ENCODE measurements around the gene TMEM267. TPM values are rescaled to one million over a fixed set of nuclear protein-coding genes. Genes with fewer than 3 reads are reported as not detected.

TMEM267 gene
- total RNA-seq, 4 donors from 2014 or later: 3.0 to 13.5 (median 11.9) TPM

DNA sequence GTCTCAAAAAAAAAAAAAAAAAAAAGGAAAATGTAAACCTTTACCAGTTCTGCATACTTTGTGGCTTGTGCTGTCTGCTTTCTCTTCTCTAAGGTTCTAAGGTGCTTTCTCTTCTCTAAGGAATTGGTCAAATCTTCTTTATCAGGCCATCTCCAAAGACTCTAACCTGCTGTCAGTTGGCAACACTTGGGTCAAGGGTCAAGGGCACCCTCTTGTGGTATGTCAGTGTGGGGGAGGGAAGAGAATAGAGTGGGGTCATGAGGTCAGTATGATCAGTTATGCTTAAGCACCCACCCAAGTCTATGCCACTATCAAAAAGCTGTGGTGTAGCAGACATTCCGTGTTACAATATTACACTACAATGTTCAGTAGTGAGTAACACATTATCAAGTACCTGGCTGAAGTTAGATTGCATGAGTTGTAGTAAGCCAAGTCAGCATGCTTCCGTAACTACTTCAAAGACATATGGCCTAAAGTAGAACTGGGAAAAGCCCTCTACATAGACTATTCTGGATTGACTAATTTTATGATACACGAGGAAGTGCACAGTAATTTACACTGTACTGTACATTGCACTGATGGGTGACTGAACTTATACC is 46.5 kb downstream of the TMEM267 start:
- no peak for TF ChIP-seq CTCF (IDR thresholded peaks at IDR 0.05)
- no peak for TF ChIP-seq POLR2A (IDR thresholded peaks at IDR 0.05)
- no peak overlapping the region for H3K4me3 ChIP-seq (ENCODE audit: low read depth, poor library complexity, severe bottlenecking)
- intact Hi-C loops (cut with DNase I; ENCODE audit: low total_unique reads): no loop called here
- no peak for DNase-seq (ENCODE audit: low spot score in 2 of 2)
- WGBS, 2 donors: 90 to 97% methylated on average over 3 of the region's 3 CpGs

DNA sequence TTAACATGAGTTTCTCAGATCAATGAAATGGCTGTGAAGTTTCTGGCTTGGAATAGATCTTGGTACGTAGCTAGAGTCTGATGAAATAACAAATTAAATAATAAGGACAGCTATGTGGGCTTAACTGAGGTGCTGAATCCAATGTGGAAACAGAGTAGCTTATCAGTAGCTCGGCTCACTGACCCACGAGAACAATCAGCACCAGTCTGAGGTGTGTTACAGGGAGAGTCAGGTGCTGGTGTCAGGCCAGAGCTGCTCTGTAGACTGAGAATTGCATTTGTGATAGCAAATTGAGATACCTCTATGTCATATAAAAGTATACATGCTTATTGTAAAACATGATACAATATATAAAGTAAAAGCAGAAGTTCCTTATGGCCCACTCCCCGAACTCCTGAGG is 50.3 kb downstream of the TMEM267 start:
- intact Hi-C loops (cut with DNase I; ENCODE audit: low total_unique reads): no loop called here
- WGBS, 2 donors: 55 to 77% methylated on average over 4 of the region's 4 CpGs
- no peak overlapping the region for H3K4me3 ChIP-seq (ENCODE audit: low read depth, poor library complexity, severe bottlenecking)
- no peak for DNase-seq (ENCODE audit: low spot score in 2 of 2)
- TF ChIP-seq CTCF (IDR thresholded peaks at IDR 0.05) (no peak), POLR2A (IDR thresholded peaks at IDR 0.05) (no peak)

DNA sequence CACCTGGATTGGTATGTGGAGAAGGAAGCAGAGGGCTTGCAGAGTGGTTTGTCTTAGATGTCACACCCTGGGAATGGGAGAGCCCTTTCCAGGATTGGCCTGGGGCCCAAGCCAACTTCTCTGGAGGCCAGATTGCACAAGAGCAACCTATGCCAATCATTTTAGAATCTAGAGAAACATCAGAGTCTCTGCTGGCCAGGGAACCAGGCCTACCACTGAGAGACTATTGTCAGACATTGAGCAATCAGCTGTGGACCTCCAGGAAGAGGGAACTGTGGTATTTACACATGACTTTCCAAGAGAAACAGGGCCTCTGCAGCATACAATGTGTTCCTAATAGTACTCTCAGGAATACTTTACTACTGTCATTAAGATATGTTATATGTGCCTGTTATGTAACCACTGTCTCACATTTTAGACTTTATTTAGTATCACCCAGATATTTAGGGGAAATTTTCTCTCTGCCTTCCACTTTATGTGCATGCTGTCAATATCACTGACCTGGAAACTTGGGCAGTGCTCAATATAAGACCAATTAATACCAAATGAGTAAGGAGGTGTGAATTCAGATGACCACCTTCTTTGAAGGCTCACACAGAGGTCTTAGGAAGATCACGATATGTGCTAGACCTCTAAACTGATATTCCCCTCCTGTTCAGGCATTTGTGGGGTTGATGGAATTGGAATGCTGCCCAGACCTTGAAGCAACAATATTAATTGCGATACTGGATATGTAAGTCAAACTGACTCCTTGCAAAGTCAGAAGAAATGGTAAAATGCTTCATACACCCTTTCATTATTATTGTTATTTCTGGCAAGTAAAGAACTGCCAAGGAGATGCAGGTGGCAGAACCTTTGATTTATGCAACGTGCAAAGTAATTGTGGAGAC is 50.9 kb downstream of the TMEM267 start:
- 51 to 60% methylated on average over 3 of the region's 3 CpGs for WGBS, 2 donors
- TF ChIP-seq CTCF (IDR thresholded peaks at IDR 0.05): no peak
- TF ChIP-seq POLR2A (IDR thresholded peaks at IDR 0.05): no peak
- intact Hi-C loops (cut with DNase I; ENCODE audit: low total_unique reads): no loop called here
- peak; percentile 77 to 92 for DNase-seq (ENCODE audit: low spot score in 2 of 2)
- no peak overlapping the region for H3K4me3 ChIP-seq (ENCODE audit: low read depth, poor library complexity, severe bottlenecking)

DNA sequence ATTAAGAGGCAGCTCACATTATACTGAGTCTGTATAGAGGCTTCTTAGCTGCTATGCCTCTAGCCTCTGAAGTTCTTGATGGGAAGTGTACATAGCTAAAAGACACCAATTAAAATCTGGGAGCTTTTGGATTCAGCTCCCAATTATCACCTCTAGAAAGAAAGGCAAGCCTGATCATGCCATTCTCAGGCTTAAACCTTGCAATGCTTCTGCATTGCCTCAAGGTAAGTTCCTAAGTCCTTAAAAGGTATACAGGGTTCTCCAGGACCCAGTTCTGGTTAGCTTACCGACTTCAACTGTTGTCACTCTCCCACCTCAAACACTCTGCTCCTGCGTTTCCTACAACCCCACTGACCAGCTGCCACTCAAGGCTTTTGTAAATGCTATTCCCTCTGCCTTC is 54.0 kb downstream of the TMEM267 start:
- H3K4me3 ChIP-seq (ENCODE audit: low read depth, poor library complexity, severe bottlenecking): no peak overlapping the region
- no peak for DNase-seq (ENCODE audit: low spot score in 2 of 2)
- no peak for TF ChIP-seq POLR2A (IDR thresholded peaks at IDR 0.05)
- no peak for TF ChIP-seq CTCF (IDR thresholded peaks at IDR 0.05)
- intact Hi-C loops (cut with DNase I; ENCODE audit: low total_unique reads): no loop called here
- WGBS, 2 donors: 46 to 57% methylated on average over 2 of the region's 2 CpGs

DNA sequence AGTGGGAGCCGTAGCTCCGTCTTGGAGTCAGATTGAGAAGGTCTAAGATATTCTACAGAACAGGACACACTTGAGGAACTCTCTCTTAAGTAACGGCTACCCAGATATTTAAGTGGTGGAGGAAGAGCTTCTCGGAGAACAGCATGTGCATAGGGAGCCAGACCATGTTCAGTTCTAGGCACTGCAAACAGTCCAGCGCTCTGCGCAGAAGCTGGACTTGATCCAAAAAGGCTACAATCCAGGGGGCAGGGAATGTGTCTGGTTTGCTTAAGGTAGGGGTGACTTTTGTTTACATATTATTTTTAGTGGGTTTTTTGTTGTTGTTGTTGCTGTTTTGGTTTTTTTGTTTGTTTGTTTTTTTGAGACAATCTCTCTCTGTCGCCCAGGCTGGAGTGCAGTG is 54.6 kb downstream of the TMEM267 start:
- WGBS, 2 donors: 81 to 88% methylated on average over 7 of the region's 7 CpGs
- no peak for DNase-seq (ENCODE audit: low spot score in 2 of 2)
- intact Hi-C loops (cut with DNase I; ENCODE audit: low total_unique reads): no loop called here

More for the DNA sequence above, 54.6 kb downstream of the TMEM267 start:
- no peak for TF ChIP-seq POLR2A (IDR thresholded peaks at IDR 0.05)
- TF ChIP-seq CTCF (IDR thresholded peaks at IDR 0.05): no peak
- no peak overlapping the region for H3K4me3 ChIP-seq (ENCODE audit: low read depth, poor library complexity, severe bottlenecking)
